ENCODE measurements around the gene NFXL1.

GRCh38 chr4:47954245-47954644, 39.9 kb upstream of the NFXL1 start:
- TF ChIP-seq CTCF (IDR thresholded peaks at IDR 0.05) (no peak), POLR2A (IDR thresholded peaks at IDR 0.05) (no peak), POLR2AphosphoS5 (IDR thresholded peaks at IDR 0.05) (no peak)
